Lung (tissue), 16 donors: ENCODE measurements around the gene C10orf53. TPM values are rescaled to one million over a fixed set of nuclear protein-coding genes. Genes with fewer than 3 reads are reported as not detected.

ENCODE experiments used
- ATAC-seq: fragments of 200-7000 bp; cut with Tn5 transposase; one replicate; pipeline ENCODE4 v1.9.1; 2020; ENCODE audit warnings: moderate number of reproducible peaks; ENCODE audit not compliant: insufficient read depth, low FRiP score
- DNase-seq, 3 donors: peaks; one replicate each; pipeline ENCODE4 v3.0.0-alpha.2; 2013 to 2017
- H3K27ac ChIP-seq, 2 donors: one replicate each; pipeline ENCODE4 v1.5.1; 2013; ENCODE audit warnings: mild to moderate bottlenecking in 2 of 2, moderate library complexity in 2 of 2, control low read depth in 1 of 2, inconsistent platforms in 1 of 2, low read depth in 1 of 2, low read length in 1 of 2
- H3K27me3 ChIP-seq, 3 donors: one replicate each; pipeline ENCODE4 v1.5.1; 2013; ENCODE audit warnings: low read length in 2 of 3; ENCODE audit not compliant: control insufficient read depth in 3 of 3, insufficient read depth in 3 of 3
- H3K36me3 ChIP-seq, 4 donors: one replicate each; pipeline ENCODE4 v1.5.1; 2013; ENCODE audit warnings: low read length in 4 of 4, mild to moderate bottlenecking in 1 of 4, moderate library complexity in 1 of 4; ENCODE audit not compliant: control insufficient read depth in 4 of 4, insufficient read depth in 4 of 4
- H3K4me1 ChIP-seq, 5 donors: one replicate each; pipeline ENCODE4 v1.5.1; 2013; ENCODE audit warnings: low read length in 5 of 5, mild to moderate bottlenecking in 2 of 5, moderate library complexity in 1 of 5; ENCODE audit not compliant: control insufficient read depth in 5 of 5, insufficient read depth in 5 of 5
- H3K4me3 ChIP-seq: one replicate; pipeline ENCODE4 v1.5.1; 2013; ENCODE audit warnings: mild to moderate bottlenecking, control low read depth, moderate library complexity
- H3K9ac ChIP-seq, 2 donors: one replicate each; pipeline ENCODE4 v1.5.1; 2013; ENCODE audit warnings: low read length in 2 of 2, control low read depth in 1 of 2; ENCODE audit not compliant: insufficient read depth in 1 of 2
- H3K9me3 ChIP-seq, 4 donors: one replicate each; pipeline ENCODE4 v1.5.1; 2013; ENCODE audit warnings: low read length in 3 of 4, mild to moderate bottlenecking in 1 of 4, moderate library complexity in 1 of 4; ENCODE audit not compliant: control insufficient read depth in 4 of 4, insufficient read depth in 3 of 4
- CTCF ChIP-seq: IDR thresholded peaks from 2 replicates; pipeline ENCODE4 v1.5.1; 2012; ENCODE audit warnings: mild to moderate bottlenecking; ENCODE audit errors: control extremely low read depth, extremely low read depth
- WGBS, 2 donors: extraction: QIAGEN DNeasy Blood & Tissue Kit; methylation state at CpG; one replicate each; pipeline ENCODE4 v1.1.7; 2013; 5-methylcytosine and 5-hydroxymethylcytosine counted together
- long read RNA-seq, 5 donors: transcript quantifications; one replicate each; lab custom pipeline, GENCODE V29; 2026
- polyA plus RNA-seq, 2 donors: library from polyadenylated mRNA; stranded (reverse); fragments of 200-250 nt; gene quantifications; one replicate each; pipeline ENCODE4 v1.2.1, GENCODE V29; 2013
- total RNA-seq, 2 donors: library from RNA; depleted of rRNA in 1 of 2; stranded (reverse); fragments of >200 nt in 1 of 2; gene quantifications; one replicate each; pipeline ENCODE4 v1.2.1, GENCODE V29; 2014 to 2021
- donor health status: control.
- donor health status: control.
- donor health status: Bipolar disorder and iron deficiency.
- donor health status: healthy.
- donor health status: DM: yes; HTN: yes; CAD: no.

Gene C10orf53
- total RNA-seq, result under 1 TPM; 0.09 to 0.11 TPM
- not detected for polyA plus RNA-seq
- long read RNA-seq, donor 1, result 0 reads
- long read RNA-seq, donor 2, result 0 reads
- long read RNA-seq, donor 3, result 0 reads
- long read RNA-seq, donor 4, result 0 reads
- long read RNA-seq, donor 5, result 0 reads

- Histone ChIP-seq H3K4me3 (no peak within 1 kb of the TSS), H3K27ac (no peak within 1 kb of the TSS), H3K4me1 (peaks cover 0 to 5% (median 0%) of the 10 kb centered on the region in 5 donors), H3K36me3 (no peaks in the 10 kb centered on the region), H3K9ac (no peak within 1 kb of the TSS), H3K27me3 (peaks cover 0 to 16% (median 15%) of the 10 kb centered on the region in 3 donors), H3K9me3 (peaks cover 0 to 13% (median 0%) of the 10 kb centered on the region in 4 donors)
- ATAC-seq (no peak), DNase-seq (peak; percentile 68 to 76 (median 70))
- TF ChIP-seq CTCF, result no peak
- 10 to 11% methylated on average over 34 to 36 of the region's 36 CpGs for WGBS, 2 donors
Observed at GRCh38 chr10:49679480-49679893, at the start of gene C10orf53. TSS of gene C10orf53 (plus strand) at chr10:49679651. CDS start at chr10:49679698, 47 bp downstream.

GRCh38 chr10:49631975-49632374 is 47.5 kb upstream of the C10orf53 start:
- Histone ChIP-seq H3K4me1 (peaks cover 0 to 3% (median 0%) of the 10 kb centered on the region in 5 donors), H3K27me3 (peaks cover 0 to 14% (median 0%) of the 10 kb centered on the region in 3 donors), H3K9me3 (peaks cover 0 to 6% (median 0%) of the 10 kb centered on the region in 4 donors), H3K27ac (no peak overlapping the region), H3K36me3 (no peaks in the 10 kb centered on the region), H3K9ac (no peak overlapping the region), H3K4me3 (no peak overlapping the region)
- WGBS, 2 donors, result 90 to 91% methylated on average over 6 of the region's 6 CpGs
- no peak for TF ChIP-seq CTCF
- DNase-seq (no peak), ATAC-seq (no peak)

GRCh38 chr10:49632406-49633317 is 46.8 kb upstream of the C10orf53 start:
- Histone ChIP-seq H3K27ac (no peak overlapping the region), H3K9me3 (peaks cover 0 to 3% (median 0%) of the 10 kb centered on the region in 4 donors), H3K4me3 (no peak overlapping the region), H3K4me1 (peaks cover 0 to 3% (median 0%) of the 10 kb centered on the region in 5 donors), H3K9ac (no peak overlapping the region), H3K36me3 (no peaks in the 10 kb centered on the region), H3K27me3 (peaks cover 0 to 21% (median 0%) of the 10 kb centered on the region in 3 donors)
- no peak for ATAC-seq
- DNase-seq, result no peak
- TF ChIP-seq CTCF, result no peak
- WGBS, 2 donors, result 57 to 66% methylated on average over 12 of the region's 12 CpGs
